T-cell (primary cell): ENCODE results near the gene KLHDC2. TPM values are rescaled to one million over a fixed set of nuclear protein-coding genes. Genes with fewer than 3 reads are reported as not detected.
"Not testable (repeated sequence)": the region's sequence is repeated elsewhere in the genome, so short reads cannot be mapped to it uniquely, and the experiment has no call there.

Experiments
- ATAC-seq, 4 experiments: fragments of 200-7000 bp in 3 of 4; fragments of 150-1000 bp in 1 of 4; cut with Tn5 transposase; replicated peaks in 1 of 4; 1 replicate in 3 of 4; 2 replicates in 1 of 4; pipeline ENCODE4 v1.10.0; 2021; ENCODE audit warnings: moderate library complexity in 3 of 4, mild to moderate bottlenecking in 2 of 4, moderate number of reproducible peaks in 1 of 4
- CTCF ChIA-PET, 2 donors: fragments of 300-600 bp; sonication (Branson Sonifier 250); formaldehyde crosslinking; loops; one replicate each; lab custom pipeline; 2022; ENCODE audit warnings: antibody characterized with exemption in 2 of 2; lab: Charles Lee
- POLR2A ChIA-PET, 2 donors: fragments of 300-600 bp; sonication (Branson Sonifier 250); formaldehyde crosslinking; loops; one replicate each; lab custom pipeline; 2022; ENCODE audit warnings: antibody characterized with exemption in 2 of 2; lab: Charles Lee
- DNase-seq, 35 experiments: peaks; one replicate each; pipeline versions ENCODE4 v3.0.0 to v3.0.0-alpha.2; 2013 to 2023
- H3K27ac ChIP-seq: one replicate; pipeline ENCODE4 v1.5.1; 2013; ENCODE audit warnings: low read length
- H3K27me3 ChIP-seq, 2 experiments: replicated peaks in 1 of 2; 1 replicate in 1 of 2; 2 replicates in 1 of 2; pipeline versions ENCODE4 v1.6.1 to v1.7.0; 2013; ENCODE audit warnings: low read length in 1 of 2, mixed read lengths in 1 of 2; ENCODE audit not compliant: control insufficient read depth in 2 of 2, insufficient read depth in 2 of 2; ENCODE audit errors: extremely low read depth in 1 of 2
- H3K36me3 ChIP-seq, 2 donors: 1 replicate in 1 of 2; 2 replicates in 1 of 2; pipeline versions ENCODE4 v1.6.1 to v1.7.0; 2013; ENCODE audit warnings: low read length in 1 of 2; ENCODE audit not compliant: control insufficient read depth in 2 of 2, insufficient read depth in 1 of 2; ENCODE audit errors: extremely low read depth in 1 of 2
- H3K4me1 ChIP-seq, 2 experiments: 1 replicate in 1 of 2; 2 replicates in 1 of 2; pipeline versions ENCODE4 v1.6.1 to v1.7.0; 2013; ENCODE audit warnings: low read length in 2 of 2, mixed read lengths in 1 of 2; ENCODE audit not compliant: insufficient read depth in 2 of 2, control insufficient read depth in 1 of 2; ENCODE audit errors: extremely low read depth in 1 of 2
- H3K4me3 ChIP-seq, 2 donors: 1 replicate in 1 of 2; 2 replicates in 1 of 2; pipeline versions ENCODE4 v1.5.1 to v1.7.0; 2013; ENCODE audit warnings: mild to moderate bottlenecking in 2 of 2, low read length in 1 of 2, moderate library complexity in 1 of 2; ENCODE audit not compliant: control insufficient read depth in 1 of 2; ENCODE audit errors: extremely low read depth in 1 of 2
- H3K9me3 ChIP-seq: 2 replicates; pipeline ENCODE4 v1.7.0; 2013
- H3K27ac Mint-ChIP-seq, 2 donors: one replicate each; pipeline ENCODE4 v1.8.0; 2020 to 2021; ENCODE audit warnings: mild to moderate bottlenecking in 2 of 2, mixed read lengths in 2 of 2
- H3K27me3 Mint-ChIP-seq, 2 donors: one replicate each; pipeline ENCODE4 v1.8.0; 2021 to 2022; ENCODE audit warnings: mixed read lengths in 2 of 2
- H3K36me3 Mint-ChIP-seq: one replicate; pipeline ENCODE4 v1.8.0; 2021; ENCODE audit warnings: mixed read lengths
- H3K4me1 Mint-ChIP-seq, 3 donors: one replicate each; pipeline ENCODE4 v1.8.0; 2020 to 2022; ENCODE audit warnings: mixed read lengths in 3 of 3, mild to moderate bottlenecking in 1 of 3
- H3K4me3 Mint-ChIP-seq, 3 donors: one replicate each; pipeline ENCODE4 v1.8.0; 2020 to 2022; ENCODE audit warnings: mild to moderate bottlenecking in 3 of 3, mixed read lengths in 3 of 3, moderate library complexity in 3 of 3
- H3K9me3 Mint-ChIP-seq, 3 donors: one replicate each; pipeline ENCODE4 v1.8.0; 2020 to 2022; ENCODE audit warnings: mixed read lengths in 3 of 3
- WGBS: methylation state at CpG from one replicate; pipeline ENCODE4 v1.1.5; 2013; ENCODE audit warnings: missing lambda C conversion rate; ENCODE audit not compliant: insufficient coverage; 5-methylcytosine and 5-hydroxymethylcytosine counted together
- total RNA-seq, 35 experiments: library from RNA in 6 of 35; stranded (reverse) in 6 of 35; fragments of 120-200 nt in 1 of 35; gene quantifications; one replicate each; pipeline versions ENCODE4 v1.2.1 to v1.2.4 and lab custom pipeline; 2013 to 2026

KLHDC2 gene
- 100 to 1,000 TPM in 1 of 5 donors, 10 to 100 TPM in 4; 69.0 to 115 (median 69.2) TPM for total RNA-seq
- 84.2 TPM for total RNA-seq (2013)
- 11.1 to 127 (median 98.6) reads per million in 29 experiments for total RNA-seq (lab: John Stamatoyannopoulos, UW)

GRCh38 chr14:49767571-49768300, at the start of gene KLHDC2:
Gene KLHDC2, plus strand, starts transcription at chr14:49768153. Its CDS starts 316 bp downstream, at chr14:49768469.
- no peaks in the 10 kb centered on the region for H3K9me3 Mint-ChIP-seq
- peak; percentile 81 to 91 (median 88) for ATAC-seq

GRCh38 chr14:49720744-49721143, 47.2 kb upstream of the KLHDC2 start:
- ChIA-PET CTCF (no interaction called here), POLR2A (no interaction called here)
- H3K36me3 Mint-ChIP-seq, result peaks cover 45% of the 10 kb centered on the region
- no peaks in the 10 kb centered on the region for H3K4me1 Mint-ChIP-seq
- no peak overlapping the region for H3K4me3 ChIP-seq
- H3K36me3 ChIP-seq, result peaks cover 4 to 8% of the 10 kb centered on the region in 2 donors
- no peaks in the 10 kb centered on the region for H3K4me1 ChIP-seq
- H3K27me3 ChIP-seq, result no peaks in the 10 kb centered on the region
- peaks cover 0 to 5% (median 2%) of the 10 kb centered on the region in 3 donors for H3K9me3 Mint-ChIP-seq
- H3K4me3 Mint-ChIP-seq, result no peak overlapping the region
- no peak for DNase-seq
- ATAC-seq, result no peak
- H3K9me3 ChIP-seq, result no peaks in the 10 kb centered on the region
- no peak overlapping the region for H3K27ac ChIP-seq
- H3K27me3 Mint-ChIP-seq, result no peaks in the 10 kb centered on the region
- no peak overlapping the region for H3K27ac Mint-ChIP-seq

More at GRCh38 chr14:49767571-49768300, at the start of gene KLHDC2:
- Histone ChIP-seq H3K36me3 (peaks cover 0 to 5% of the 10 kb centered on the region in 2 donors), H3K27ac (peak within 1 kb of the TSS; percentile 98), H3K4me3 (peak within 1 kb of the TSS; percentile 98 to 99), H3K4me1 (peaks cover 10 to 32% of the 10 kb centered on the region in 2 experiments), H3K27me3 (no peaks in the 10 kb centered on the region), H3K9me3 (no peaks in the 10 kb centered on the region)
- H3K27ac Mint-ChIP-seq, result peak within 1 kb of the TSS; percentile 98 to 99
- H3K27me3 Mint-ChIP-seq, result no peaks in the 10 kb centered on the region
- CTCF ChIA-PET, result interaction anchor here (0.5 to 4.8 kb wide), 19 partner anchors 10 to 346 kb away, joined by 3 to 49 read pairs (median 4); partner anchors contain the start of genes DNAAF2 (in 1 of the 2), MGAT2 (in 1 of the 2), NEMF (in 1 of the 2) and RPL36AL (in 1 of the 2)
- POLR2A ChIA-PET, result interaction anchor here (0.5 to 2.4 kb wide), 19 partner anchors 16 to 1078 kb away, joined by 3 to 27 read pairs (median 5); partner anchors contain the start of genes RPS29 (in 2 of the 2), DNAAF2 (in 1 of the 2), MGAT2 (in 1 of the 2) and RPL36AL (in 1 of the 2)
- peak; percentile 78 to 93 (median 86) for DNase-seq
- H3K4me3 Mint-ChIP-seq, result peak within 1 kb of the TSS; percentile 92 to 98 (median 95)
- H3K4me1 Mint-ChIP-seq, result peaks cover 33 to 40% (median 38%) of the 10 kb centered on the region in 3 donors
- under 1% methylated on average over 85 of the region's 86 CpGs for WGBS
- peaks cover 7% of the 10 kb centered on the region for H3K36me3 Mint-ChIP-seq

- H3K9me3 ChIP-seq, H3K4me3 ChIP-seq, ATAC-seq, H3K4me1 ChIP-seq, H3K27me3 ChIP-seq, DNase-seq, H3K27ac Mint-ChIP-seq, POLR2A ChIA-PET, H3K4me3 Mint-ChIP-seq, H3K4me1 Mint-ChIP-seq, CTCF ChIA-PET, H3K9me3 Mint-ChIP-seq, H3K27me3 Mint-ChIP-seq, H3K27ac ChIP-seq: not testable (repeated sequence)
- 100% methylated on average over 1 of the region's 9 CpGs for WGBS
- H3K36me3 Mint-ChIP-seq, result peaks cover 48% of the 10 kb centered on the region
- peaks cover 8 to 11% of the 10 kb centered on the region in 2 donors for H3K36me3 ChIP-seq
Measured at GRCh38 chr14:49721733-49722435, 46.1 kb upstream of the KLHDC2 start.

GRCh38 chr14:49727171-49727570, 40.8 kb upstream of the KLHDC2 start:
- ATAC-seq, result no peak
- peaks cover 36% of the 10 kb centered on the region for H3K36me3 Mint-ChIP-seq
- CTCF ChIA-PET, result interaction anchor here in 1 of 2 donors (0.5 kb wide), 1 partner anchor 15 kb away, joined by 3 read pairs; no protein-coding TSS in a partner anchor

GRCh38 chr14:49732896-49733295, 35.1 kb upstream of the KLHDC2 start:
- no peaks in the 10 kb centered on the region for H3K4me1 Mint-ChIP-seq
- Histone ChIP-seq H3K27ac (no peak overlapping the region), H3K4me3 (no peak overlapping the region), H3K4me1 (no peaks in the 10 kb centered on the region), H3K9me3 (no peaks in the 10 kb centered on the region), H3K27me3 (no peaks in the 10 kb centered on the region), H3K36me3 (peaks cover 0 to 10% of the 10 kb centered on the region in 2 donors)
- H3K27me3 Mint-ChIP-seq, result no peaks in the 10 kb centered on the region
- H3K4me3 Mint-ChIP-seq, result no peak overlapping the region
- H3K9me3 Mint-ChIP-seq, result no peaks in the 10 kb centered on the region
- DNase-seq (no peak), ATAC-seq (no peak)
- no peak overlapping the region for H3K27ac Mint-ChIP-seq
- peaks cover 23% of the 10 kb centered on the region for H3K36me3 Mint-ChIP-seq
- ChIA-PET POLR2A (no interaction called here), CTCF (interaction anchor here in 1 of 2 donors (0.7 kb wide), 1 partner anchor 112 kb away, joined by 3 read pairs; no protein-coding TSS in a partner anchor)
- 92% methylated on average over 2 of the region's 3 CpGs for WGBS

More at GRCh38 chr14:49727171-49727570, 40.8 kb upstream of the KLHDC2 start:
- Histone ChIP-seq H3K36me3 (peaks cover 4 to 11% of the 10 kb centered on the region in 2 donors), H3K9me3 (no peaks in the 10 kb centered on the region), H3K27me3 (no peaks in the 10 kb centered on the region), H3K4me3 (no peak overlapping the region), H3K4me1 (no peaks in the 10 kb centered on the region), H3K27ac (no peak overlapping the region)
- Mint-ChIP-seq H3K27ac (no peak overlapping the region), H3K4me3 (no peak overlapping the region), H3K4me1 (no peaks in the 10 kb centered on the region), H3K27me3 (no peaks in the 10 kb centered on the region), H3K9me3 (no peaks in the 10 kb centered on the region)
- no peak for DNase-seq
- 95% methylated on average over 3 of the region's 5 CpGs for WGBS
- POLR2A ChIA-PET, result interaction anchor here in 1 of 2 donors (0.7 kb wide), 1 partner anchor 163 kb away, joined by 3 read pairs; no protein-coding TSS in a partner anchor

GRCh38 chr14:49733836-49734235, 34.1 kb upstream of the KLHDC2 start:
- Mint-ChIP-seq H3K9me3 (no peaks in the 10 kb centered on the region), H3K4me3 (no peak overlapping the region), H3K27ac (no peak overlapping the region), H3K27me3 (no peaks in the 10 kb centered on the region), H3K36me3 (peaks cover 20% of the 10 kb centered on the region), H3K4me1 (no peaks in the 10 kb centered on the region)
- DNase-seq, result no peak
- Histone ChIP-seq H3K4me3 (no peak overlapping the region), H3K9me3 (no peaks in the 10 kb centered on the region), H3K4me1 (no peaks in the 10 kb centered on the region), H3K27ac (no peak overlapping the region), H3K36me3 (peaks cover 0 to 10% of the 10 kb centered on the region in 2 donors), H3K27me3 (no peaks in the 10 kb centered on the region)
- ChIA-PET POLR2A (no interaction called here), CTCF (no interaction called here)
- ATAC-seq, result no peak
